Tibial nerve (tissue), 4 donors: Measurements from ENCODE around the gene TCF23.

Source experiments
- EP300 ChIP-seq, 2 donors: sonication (generic); formaldehyde crosslinking; IDR thresholded peaks; one replicate each; pipeline ENCODE4 v1.6.1; 2017; ENCODE audit warnings: antibody characterized with exemption in 2 of 2, mild to moderate bottlenecking in 1 of 2
- POLR2A ChIP-seq, 2 donors: fragments of 450-650 bp; IDR thresholded peaks; one replicate each; pipeline ENCODE4 v1.6.1; 2017; ENCODE audit warnings: antibody characterized with exemption in 2 of 2, mild to moderate bottlenecking in 2 of 2, moderate library complexity in 2 of 2
- TF ChIP-seq, protein P1 (sequence below), 5 experiments: fragments of 200-600 bp in 3 of 5; fragments of 450-650 bp in 2 of 5; sonication (generic) in 3 of 5; IDR thresholded peaks; one replicate each; pipeline ENCODE4 v1.5.1; 2016 to 2019; ENCODE audit warnings: antibody characterized with exemption in 5 of 5, mild to moderate bottlenecking in 3 of 5, moderate library complexity in 2 of 5

GRCh38 chr2:27202854-27203253 is 54.0 kb downstream of the TCF23 start:
- TF ChIP-seq, protein P1, sequence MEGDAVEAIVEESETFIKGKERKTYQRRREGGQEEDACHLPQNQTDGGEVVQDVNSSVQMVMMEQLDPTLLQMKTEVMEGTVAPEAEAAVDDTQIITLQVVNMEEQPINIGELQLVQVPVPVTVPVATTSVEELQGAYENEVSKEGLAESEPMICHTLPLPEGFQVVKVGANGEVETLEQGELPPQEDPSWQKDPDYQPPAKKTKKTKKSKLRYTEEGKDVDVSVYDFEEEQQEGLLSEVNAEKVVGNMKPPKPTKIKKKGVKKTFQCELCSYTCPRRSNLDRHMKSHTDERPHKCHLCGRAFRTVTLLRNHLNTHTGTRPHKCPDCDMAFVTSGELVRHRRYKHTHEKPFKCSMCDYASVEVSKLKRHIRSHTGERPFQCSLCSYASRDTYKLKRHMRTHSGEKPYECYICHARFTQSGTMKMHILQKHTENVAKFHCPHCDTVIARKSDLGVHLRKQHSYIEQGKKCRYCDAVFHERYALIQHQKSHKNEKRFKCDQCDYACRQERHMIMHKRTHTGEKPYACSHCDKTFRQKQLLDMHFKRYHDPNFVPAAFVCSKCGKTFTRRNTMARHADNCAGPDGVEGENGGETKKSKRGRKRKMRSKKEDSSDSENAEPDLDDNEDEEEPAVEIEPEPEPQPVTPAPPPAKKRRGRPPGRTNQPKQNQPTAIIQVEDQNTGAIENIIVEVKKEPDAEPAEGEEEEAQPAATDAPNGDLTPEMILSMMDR (IDR thresholded peaks at IDR 0.05): no peak
- TF ChIP-seq POLR2A (IDR thresholded peaks at IDR 0.05): no peak
- no peak for TF ChIP-seq EP300 (IDR thresholded peaks at IDR 0.05)
